Measurements from ENCODE around the gene GP9.
A peak's percentile ranks its signal among the peaks of the same experiment; 100 is the strongest.
"Not testable (repeated sequence)": the region's sequence is repeated elsewhere in the genome, so short reads cannot be mapped to it uniquely, and the experiment has no call there.

The GP9 gene

GRCh38 chr3:129047553-129047839 lies 13.1 kb upstream of the GP9 start:
- no peak for DNase-seq

GRCh38 chr3:129050556-129051295 lies 9.9 kb upstream of the GP9 start:
- DNase-seq = no peak

- no peak for DNase-seq
These were observed 8.7 kb upstream of the GP9 start for GRCh38 chr3:129051871-129052340.

DNA sequence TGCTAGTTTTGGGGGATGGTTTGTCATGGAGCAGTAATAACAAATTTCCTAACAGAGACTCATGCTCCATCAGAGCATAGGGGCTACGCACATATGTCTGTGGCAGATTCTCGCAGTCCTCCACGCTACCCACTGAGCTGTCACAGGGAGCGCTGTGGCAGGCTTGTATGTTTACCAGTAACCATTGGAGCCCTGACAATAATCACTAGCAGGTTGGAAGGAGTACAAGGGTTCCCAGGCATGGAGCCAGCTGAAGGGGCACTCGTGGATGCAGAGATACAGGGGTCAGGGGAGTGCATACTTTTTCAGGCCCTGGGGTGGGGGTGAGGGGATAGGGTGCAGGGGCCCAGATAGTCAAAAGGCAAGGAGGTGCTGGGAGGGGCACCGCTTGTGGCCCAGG lies 7.9 kb upstream of the GP9 start:
- DNase-seq = peak in 1 of 56 donors; percentile 7

DNA sequence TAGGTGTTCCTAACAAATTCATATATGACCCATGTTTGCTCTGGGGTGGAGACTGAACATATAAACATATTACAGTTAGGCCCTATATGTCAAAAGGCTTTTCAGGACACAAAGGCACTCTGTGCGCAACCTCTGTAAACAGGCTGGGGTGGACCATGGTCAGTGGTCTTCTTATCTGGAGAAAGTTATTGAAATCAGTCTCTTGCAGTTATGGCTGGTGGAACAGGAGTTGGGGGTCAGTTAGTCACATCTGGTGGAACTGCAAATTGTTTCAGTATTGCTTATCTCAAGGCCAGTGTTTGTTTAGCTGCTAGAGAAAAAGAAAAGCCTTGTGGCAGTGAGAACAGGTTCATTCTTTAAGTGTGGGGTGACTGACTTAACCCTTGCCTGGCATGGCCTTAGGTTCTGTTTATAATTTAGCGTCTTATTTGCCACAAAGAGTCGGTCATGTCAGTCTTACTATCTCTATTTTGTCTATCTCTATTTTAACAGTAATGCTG lies 5.9 kb upstream of the GP9 start:
- no peak for DNase-seq

GRCh38 chr3:129056451-129057173 lies 4.0 kb upstream of the GP9 start:
- DNase-seq = no peak

- no peak for DNase-seq
These were observed 3.3 kb upstream of the GP9 start for GRCh38 chr3:129057249-129057648.

DNA sequence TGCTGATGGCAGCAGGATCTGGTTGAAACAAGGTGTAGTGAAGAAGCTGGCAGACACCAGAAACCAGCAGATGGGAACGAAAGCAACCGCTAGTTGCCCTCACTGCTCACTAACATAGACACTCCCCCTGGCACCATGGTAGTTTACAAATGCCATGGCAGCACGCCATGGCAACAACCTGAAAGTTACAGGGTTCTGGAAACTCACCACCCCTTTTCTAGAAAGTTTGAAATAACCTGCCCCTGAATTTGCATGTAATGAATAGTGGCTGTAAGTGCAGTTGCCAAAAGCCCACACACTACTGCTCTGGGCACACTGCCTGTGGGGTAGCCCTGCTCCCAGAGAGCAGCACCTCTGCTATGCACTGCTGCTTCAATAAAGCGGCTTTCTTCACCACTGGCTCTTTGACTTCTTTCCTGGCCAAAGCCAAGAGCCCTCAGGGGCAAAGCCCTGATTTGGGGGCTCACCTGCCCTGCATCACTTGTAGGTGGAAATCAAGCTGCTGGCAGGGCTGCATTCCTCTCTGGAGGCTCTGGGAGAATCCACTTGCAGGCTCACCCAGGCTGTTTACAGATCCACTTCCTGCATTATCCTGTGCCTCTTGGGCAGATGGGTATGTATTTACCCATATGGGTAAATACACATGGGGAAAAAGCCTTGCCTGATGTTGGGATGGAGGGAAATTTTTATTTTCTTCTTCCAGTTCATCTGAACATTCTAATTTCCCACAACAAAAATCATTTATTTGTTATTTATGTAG lies 2.0 kb upstream of the GP9 start:
- DNase-seq = peak in 28 of 56 donors; percentile 1 to 58 (median 32)

DNA sequence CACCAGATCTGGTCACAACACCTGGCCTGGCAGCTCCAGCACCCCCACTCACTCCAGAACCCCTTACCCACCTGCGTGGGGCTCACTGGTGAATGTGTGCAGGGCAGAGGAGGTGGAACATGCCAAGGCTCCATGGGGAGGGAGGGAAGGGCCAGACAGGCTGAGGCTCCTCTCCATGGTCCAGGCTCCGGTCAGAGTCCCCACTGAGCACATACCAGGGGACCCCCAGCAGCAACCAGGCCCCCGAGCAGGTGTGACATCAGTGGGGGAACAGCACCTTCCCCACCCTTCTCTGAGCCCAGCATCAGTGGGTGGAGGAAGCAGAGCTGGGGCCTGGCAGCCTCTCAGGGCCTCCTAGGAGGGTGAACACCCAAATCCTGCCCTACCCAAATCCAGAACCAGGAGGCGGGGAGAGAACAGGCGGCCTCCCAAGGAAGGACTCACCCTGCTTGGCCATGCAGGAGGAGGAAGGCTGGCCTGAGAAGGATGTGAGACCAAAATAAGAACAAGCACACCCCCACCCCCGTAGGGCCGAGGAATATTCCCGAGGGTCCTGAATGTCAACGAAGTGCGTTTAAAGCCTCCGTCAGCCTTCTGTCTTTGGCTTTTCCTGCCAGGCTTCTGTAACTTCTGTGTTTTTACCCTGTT lies 1.1 kb upstream of the GP9 start:
- DNase-seq = no peak

GRCh38 chr3:129061023-129061887 lies 676 bp downstream of the GP9 start:
- no peak for DNase-seq

DNA sequence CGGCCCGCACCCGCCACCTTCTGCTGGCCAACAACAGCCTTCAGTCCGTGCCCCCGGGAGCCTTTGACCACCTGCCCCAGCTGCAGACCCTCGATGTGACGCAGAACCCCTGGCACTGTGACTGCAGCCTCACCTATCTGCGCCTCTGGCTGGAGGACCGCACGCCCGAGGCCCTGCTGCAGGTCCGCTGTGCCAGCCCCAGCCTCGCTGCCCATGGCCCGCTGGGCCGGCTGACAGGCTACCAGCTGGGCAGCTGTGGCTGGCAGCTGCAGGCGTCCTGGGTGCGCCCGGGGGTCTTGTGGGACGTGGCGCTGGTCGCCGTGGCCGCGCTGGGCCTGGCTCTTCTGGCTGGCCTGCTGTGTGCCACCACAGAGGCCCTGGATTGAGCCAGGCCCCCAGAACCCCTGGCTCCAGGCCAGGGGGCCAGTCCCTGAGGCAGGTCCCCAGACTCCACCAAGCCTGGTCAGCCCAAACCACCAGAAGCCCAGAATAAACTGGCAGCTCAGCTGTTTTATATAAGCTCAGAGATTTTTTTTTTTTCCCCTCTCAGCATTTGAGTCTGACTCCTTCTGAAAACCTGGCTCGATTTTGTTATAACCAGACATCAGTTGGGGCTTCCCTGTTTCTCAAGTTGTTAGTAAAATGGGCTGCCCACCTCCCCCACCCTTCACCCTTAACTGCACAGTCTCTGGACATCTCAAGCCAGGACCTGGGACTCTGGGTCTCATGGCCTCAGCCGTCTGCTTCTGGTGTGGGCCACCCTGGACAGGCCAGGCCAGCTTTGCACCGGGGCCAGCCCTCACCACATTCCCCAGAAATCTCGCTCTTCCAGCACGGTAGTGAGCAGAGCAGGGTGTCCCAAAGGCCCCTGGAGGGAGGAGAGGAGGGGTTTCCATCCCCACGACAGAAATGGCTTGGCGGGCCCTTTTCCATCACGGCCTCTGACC lies 1.6 kb downstream of the GP9 start:
- no peak for DNase-seq

GRCh38 chr3:129063091-129063640 lies 2.6 kb downstream of the GP9 start:
- DNase-seq = no peak

DNA sequence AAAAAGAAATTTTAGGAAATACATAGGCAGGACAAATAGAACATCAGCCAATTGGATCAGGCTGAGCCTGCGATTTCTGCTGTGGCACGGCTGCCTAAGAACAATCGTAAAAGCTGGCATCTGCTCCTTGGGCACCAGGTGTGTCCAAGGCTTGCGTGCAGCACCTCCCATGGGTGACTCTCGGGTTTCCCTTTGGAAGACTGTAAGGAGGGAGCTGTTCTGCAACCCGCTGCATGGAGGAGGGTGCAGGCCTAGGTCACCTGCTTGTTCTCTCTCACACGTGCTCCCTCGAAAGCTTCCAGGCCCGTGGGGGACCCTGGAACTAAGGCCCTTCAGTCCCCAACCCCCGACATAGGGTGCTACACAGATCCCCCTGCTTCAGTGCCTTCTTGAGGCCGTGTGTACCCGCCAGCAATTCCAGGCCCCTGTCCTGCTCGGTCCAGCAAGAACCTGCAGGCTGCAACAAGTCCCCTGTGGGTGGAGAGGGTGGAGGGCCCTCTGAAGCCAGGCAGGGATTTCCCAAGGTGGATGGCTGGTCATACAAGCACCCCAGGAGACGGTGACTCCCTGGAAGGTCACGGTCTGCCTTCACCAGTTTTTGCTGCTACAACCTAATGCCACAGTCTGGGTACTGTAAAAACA lies 3.4 kb downstream of the GP9 start:
- DNase-seq = no peak

- DNase-seq = no peak
These were observed 4.6 kb downstream of the GP9 start for GRCh38 chr3:129065016-129065719.

DNA sequence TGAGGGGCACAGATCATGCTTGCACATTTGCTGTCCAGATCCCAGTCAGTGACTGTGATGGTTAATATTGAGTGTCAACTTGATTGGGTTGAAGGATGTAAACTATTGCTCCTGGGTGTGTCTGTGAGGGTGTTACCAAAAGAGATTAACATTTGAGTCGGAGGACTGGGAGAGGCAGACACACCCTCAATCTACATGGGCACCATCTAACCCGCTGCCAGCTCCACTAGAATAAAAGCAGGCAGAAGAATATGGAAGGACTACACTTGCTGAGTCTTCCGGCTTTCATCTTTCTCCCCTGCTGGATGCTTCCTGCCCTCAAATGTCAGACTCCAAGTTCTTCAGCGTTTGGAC lies 5.1 kb downstream of the GP9 start:
- no peak for DNase-seq

DNA sequence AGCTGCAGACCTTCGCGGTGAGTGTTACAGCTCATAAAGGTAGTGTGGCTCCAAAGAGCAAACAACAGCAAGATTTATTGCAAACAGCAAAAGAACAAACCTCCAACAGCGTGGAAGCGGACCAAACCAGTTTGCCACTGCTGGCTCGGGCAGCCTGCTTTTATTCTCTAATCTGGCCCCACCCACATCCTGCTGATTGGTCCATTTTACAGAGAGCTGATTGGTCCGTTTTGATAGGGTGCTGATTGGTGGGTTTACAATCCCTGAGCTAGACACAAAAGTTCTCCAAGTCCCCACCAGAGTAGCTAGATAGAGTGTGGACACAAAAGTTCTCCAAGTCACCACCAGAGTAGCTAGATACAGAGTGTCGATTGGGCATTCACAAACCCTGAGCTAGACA lies 7.1 kb downstream of the GP9 start:
- not testable (repeated sequence) for DNase-seq

GRCh38 chr3:129068291-129068886 lies 7.8 kb downstream of the GP9 start:
- DNase-seq = no peak
